22Rv1 (cell line): Measurements from ENCODE around the gene PPP1R13B.

ENCODE experiments used
- ZFX ChIP-seq: fragments of 450-650 bp; IDR thresholded peaks from 2 replicates; pipeline ENCODE4 v1.6.1; 2017; ENCODE audit warnings: antibody characterized with exemption, borderline replicate concordance
- TF ChIP-seq, protein P1 (sequence below): fragments of 450-650 bp; IDR thresholded peaks from 2 replicates; pipeline ENCODE4 v1.5.1; 2017; ENCODE audit warnings: mild to moderate bottlenecking

DNA sequence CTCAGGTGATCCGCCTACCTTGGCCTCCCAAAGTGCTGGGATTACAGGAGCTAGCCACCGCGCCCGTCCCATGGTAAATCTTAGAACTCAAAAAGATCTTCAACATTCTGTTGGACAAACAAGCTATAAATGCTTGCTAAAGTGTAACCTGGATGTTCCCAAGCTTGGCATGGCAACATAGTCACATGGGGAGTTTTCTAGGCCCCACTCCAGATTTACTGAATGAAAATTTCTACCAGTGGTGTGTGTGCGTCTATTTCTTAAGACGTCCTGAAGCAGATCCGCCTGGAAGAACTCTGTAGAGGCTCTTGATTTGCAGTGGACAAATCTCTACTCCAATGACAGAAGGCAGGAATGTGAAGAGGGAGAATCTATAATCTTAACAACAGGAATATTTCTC lies 71.9 kb downstream of the PPP1R13B start:
- TF ChIP-seq, protein P1, sequence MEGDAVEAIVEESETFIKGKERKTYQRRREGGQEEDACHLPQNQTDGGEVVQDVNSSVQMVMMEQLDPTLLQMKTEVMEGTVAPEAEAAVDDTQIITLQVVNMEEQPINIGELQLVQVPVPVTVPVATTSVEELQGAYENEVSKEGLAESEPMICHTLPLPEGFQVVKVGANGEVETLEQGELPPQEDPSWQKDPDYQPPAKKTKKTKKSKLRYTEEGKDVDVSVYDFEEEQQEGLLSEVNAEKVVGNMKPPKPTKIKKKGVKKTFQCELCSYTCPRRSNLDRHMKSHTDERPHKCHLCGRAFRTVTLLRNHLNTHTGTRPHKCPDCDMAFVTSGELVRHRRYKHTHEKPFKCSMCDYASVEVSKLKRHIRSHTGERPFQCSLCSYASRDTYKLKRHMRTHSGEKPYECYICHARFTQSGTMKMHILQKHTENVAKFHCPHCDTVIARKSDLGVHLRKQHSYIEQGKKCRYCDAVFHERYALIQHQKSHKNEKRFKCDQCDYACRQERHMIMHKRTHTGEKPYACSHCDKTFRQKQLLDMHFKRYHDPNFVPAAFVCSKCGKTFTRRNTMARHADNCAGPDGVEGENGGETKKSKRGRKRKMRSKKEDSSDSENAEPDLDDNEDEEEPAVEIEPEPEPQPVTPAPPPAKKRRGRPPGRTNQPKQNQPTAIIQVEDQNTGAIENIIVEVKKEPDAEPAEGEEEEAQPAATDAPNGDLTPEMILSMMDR: no peak
- no peak for TF ChIP-seq ZFX
